ENCODE data around the gene CROCC2.

The CROCC2 gene

DNA sequence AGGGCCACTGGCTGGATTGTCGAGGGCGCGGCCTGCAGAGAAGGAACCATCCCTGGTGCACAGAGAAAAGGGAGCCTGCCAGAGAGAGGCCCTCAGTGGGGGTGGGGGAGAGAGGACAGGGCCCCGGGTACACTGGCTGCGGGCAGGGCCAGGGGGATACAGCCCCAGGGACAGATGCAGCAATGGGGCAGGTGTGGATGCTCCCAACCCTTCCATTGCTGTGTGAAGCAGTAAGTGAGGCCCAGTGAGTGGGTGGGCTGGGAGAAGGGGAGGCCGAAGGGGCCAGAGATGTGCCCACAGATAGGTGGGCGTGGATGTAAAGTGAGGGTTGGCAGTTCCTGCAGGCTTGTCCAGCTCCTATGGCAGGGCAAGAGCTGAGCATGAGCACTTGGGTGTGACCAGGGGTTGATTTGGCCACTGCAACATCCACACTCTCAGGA lies 30.1 kb upstream of the CROCC2 start:
- no peak for DNase-seq

DNA sequence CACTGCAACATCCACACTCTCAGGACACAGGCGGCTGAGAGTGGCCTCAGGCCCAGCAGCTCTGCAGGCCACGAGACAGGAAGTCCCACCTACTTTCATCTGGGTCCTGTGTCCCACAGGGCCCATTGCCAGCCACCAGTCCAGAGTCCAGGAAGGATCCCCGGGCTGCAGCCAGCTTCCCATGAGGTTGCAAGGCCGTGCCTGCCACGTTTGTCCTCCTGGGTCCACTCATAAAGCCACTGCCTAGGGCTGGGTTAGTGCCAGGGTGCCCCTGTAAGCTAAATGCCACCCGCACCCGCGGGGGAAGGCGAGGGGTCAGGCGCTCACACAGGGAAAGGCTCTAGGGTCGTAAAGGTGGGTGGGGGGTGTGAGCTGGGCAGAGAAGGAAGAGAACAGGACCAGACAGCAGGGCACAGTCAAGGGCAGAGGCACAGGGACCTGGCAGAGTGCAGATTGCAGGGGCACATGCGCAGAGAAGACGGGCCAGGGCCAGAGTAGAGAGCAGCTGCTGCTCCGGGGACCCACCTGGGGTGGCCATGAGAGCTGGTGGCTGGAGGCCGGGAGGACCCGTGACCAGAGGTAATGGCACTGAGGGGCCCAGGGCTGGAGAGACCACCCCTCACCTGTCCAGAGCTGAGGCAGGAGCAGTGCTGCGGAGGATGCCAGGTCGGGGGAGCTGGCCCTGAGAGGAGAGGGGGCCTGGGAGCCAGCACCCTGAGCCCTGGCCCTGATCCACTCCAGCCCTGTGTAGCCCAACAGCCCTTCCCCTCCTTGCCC lies 29.5 kb upstream of the CROCC2 start:
- DNase-seq = no peak

DNA sequence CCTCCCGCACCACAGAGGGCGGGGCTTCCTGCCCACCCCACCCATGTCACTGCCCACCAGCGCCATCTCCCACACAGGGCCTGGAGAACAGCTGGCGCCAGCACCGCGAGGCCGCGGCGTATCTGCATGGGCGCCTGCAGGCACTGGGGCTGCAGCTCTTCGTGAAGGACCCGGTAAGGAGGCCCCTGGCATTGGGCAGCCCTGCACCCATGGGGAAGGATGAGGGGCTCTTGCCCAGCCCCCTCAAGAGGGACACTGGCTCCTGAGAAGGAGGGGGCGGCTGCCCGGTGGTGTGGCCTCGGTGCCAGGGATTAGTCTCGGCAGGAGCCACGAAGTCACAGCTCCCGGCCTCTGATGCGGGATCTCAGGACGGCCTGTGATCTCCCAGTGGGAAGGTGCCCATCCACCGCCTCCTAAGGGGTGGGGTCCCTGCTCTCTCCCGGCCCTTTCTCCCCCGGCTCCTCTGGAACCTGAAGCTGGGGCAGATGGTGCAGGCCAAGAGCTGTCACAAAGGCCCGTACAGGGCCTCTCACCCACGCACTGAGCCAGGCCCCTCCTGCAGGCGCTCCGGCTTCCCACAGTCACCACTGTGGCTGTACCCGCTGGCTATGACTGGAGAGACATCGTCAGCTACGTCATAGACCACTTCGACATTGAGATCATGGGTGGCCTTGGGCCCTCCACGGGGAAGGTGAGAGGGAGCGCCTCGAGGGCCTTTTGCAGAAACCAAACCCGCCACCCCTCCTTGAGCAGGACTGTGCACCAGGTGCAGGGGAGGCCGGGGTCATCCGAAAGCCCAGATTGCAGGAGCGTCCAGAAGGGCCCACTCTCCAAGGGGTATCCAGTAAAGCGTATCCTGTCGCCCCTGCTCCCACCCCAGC lies 28.4 kb upstream of the CROCC2 start:
- no peak for DNase-seq

DNA sequence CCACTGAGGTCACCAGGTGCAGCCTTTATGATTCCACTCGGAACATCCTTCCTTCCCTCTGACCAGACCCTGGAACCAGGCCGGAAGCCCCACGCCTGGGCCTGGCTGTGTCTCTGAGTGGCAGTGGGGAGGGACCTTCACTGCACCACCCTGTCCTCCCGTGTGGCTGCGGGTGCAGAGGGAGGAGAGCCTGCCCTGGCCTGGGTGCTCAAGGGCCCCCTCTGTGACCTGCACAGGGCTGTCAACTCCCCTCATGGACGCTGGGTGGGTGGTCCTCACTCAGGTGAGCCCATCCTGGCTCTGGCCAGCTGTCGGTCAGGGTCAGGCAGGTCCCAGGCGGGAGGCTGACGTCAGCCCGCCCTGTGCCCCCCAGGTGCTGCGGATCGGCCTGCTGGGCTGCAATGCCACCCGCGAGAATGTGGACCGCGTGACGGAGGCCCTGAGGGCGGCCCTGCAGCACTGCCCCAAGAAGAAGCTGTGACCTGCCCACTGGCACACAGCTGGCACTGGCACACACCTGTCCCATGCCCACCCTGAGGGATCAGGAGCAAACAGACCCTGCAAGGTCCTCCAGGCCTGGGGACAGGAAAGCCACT lies 27.7 kb upstream of the CROCC2 start:
- DNase-seq = no peak

DNA sequence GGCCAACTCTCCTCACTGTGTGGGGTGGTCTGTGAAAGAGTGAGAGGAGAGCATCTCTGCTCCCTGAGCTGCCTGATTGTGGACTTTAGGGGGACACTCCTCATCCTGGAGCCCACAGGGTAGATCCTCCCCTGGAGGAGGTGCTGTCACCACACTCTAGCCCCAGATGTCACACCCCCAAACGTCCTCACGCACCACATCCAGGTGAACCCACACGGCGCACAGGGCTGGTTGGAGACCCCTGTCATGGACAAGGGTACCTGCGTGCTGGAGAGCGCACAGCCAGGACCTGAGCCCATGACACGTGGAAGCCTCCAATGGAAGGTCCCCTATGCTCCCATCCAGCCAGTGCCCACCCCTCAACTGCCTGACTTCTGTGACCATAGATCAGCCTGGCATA lies 27.0 kb upstream of the CROCC2 start:
- no peak for DNase-seq

DNA sequence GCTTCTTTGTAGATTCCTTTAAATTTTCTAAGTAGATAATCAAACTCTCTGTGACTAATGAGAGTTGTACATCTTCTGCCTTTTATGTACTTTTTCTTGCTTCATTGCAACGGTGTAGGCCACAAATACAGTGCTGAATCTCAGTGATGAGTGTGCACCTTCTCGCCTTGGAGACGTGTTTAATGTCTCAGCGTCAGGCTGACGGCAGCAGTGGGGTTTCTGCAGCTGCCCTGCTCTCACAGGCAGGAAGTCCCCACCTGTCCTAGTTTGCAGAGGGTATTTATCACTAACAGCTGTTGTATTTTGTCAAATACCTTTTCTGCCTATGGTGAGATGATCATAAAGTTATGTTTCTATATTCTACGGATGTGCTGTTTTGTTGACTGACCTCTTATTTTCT lies 24.2 kb upstream of the CROCC2 start:
- DNase-seq = no peak

DNA sequence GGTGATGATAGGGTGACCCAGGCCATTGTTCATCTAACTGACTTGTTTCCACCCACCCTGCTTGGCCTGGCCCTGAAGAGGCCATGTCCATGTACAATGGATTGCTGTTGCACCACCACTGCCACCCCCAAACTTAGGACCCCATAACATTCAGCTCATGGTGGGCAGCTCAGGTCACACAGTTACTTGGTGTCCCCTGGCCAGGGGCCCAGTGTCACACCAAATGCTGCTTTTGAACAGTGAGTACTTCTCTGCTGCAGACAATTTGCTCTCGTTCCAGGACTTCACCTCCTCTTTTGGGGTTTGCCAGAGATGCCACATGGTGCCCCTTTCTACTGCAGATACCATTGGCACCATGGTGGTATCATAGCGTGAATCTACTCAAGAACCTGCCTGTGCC lies 21.9 kb upstream of the CROCC2 start:
- no peak for DNase-seq

DNA sequence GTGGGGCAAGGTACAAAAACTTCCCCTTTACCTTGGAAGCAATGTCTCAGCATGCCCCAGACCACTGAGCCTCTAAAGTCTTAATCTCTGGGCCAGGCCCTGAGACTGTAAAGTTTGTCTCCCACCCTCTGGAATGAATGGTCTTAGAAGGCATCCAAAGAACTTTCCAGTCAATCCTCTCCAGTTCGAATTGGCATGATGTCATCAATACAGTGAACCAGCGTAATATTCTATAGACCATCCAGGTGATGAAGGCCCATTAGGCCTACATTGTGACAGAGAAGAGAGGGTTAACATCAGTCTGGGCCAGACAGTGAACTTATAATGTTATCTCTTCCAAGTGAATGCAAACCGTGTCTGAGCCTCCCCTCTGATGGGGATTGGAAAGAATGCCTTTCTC lies 21.4 kb upstream of the CROCC2 start:
- DNase-seq = no peak

DNA sequence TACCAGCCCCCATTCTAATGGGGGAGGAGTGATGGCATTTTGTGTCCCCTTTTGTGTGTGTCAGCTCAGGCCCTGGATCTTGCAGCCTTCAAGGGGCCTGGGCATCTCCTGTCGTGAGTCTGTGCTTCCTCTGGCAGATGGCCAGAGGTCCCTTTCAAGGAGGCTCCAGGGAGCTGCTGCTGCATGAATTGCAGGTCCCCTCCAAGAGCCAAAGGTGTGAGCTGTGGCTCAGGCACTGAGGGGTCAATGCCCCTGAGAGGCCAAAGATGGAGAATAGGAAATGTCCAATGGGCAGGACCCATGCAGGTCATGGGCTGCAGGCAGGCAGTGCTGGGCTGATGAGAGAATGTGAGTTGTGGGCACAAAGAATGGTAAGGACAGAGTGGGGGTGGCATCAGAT lies 20.6 kb upstream of the CROCC2 start:
- DNase-seq = no peak

DNA sequence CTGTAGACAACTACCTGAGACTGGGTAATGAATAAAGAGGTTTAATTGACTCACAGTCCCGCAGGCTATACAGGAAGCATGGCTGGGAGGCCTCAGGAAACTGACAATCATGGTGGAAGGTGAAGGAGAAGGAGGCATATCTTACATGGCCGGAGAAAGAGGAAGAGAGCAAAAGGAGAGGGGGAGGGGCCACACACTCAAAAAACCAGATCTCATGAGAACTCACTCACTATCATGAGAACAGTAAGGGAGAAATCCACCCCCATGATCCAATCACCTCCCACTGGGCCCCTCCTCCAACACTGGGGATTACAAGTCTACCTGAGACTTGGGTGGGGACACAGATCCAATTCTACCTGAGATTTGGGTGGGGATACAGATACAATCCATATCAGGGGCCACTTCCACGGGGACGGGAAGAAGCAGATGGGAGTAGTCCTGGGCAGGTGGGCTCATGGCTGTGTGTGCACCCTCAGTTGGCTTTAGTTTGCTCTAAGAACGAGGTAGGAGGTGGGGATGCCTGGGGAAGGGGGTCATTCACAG lies 20.0 kb upstream of the CROCC2 start:
- no peak for DNase-seq

DNA sequence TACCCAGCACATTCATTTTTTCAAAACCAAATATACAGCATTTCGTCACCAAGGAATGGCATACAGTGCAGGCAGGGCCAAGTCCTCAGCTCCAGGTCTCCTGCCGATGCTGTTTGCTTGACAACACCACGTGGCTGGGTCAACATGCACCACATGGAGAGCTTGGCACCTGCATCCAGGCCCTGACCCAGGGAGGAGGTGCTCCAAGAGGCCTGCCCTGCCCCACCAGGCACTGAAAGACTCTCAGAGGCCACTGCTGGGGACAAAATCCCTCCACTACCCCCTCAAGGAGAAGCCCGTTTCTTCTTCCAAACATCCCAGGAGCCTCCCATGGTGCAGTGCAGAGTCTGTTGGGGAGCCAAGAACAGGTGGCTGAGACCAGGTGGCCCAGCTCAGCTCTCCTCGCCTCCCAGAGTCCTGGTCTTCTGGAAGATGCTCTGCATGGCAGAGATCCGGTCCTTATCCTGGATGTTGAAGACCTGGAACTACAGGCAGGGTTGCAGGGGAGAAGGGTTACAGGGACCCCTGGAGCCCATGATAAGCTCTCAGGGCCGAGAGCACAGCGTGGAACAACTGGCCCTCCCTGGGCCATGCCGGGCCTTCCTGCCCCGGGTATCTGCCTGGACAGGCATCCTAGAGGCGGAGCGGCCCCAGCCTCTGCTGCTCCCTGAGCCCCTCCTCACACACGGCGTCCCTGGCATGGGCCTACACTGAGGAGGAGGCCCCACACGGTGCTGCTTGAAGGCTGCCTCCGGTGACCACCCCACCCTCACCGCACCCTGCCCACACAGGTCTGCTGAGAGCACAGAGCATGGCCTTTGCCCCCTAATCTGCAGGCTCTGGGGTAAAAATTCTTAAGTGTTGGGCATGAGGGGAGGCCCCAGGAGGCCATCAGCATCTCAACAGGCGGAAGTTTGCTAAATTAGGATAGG lies 19.2 kb upstream of the CROCC2 start:
- DNase-seq = no peak

DNA sequence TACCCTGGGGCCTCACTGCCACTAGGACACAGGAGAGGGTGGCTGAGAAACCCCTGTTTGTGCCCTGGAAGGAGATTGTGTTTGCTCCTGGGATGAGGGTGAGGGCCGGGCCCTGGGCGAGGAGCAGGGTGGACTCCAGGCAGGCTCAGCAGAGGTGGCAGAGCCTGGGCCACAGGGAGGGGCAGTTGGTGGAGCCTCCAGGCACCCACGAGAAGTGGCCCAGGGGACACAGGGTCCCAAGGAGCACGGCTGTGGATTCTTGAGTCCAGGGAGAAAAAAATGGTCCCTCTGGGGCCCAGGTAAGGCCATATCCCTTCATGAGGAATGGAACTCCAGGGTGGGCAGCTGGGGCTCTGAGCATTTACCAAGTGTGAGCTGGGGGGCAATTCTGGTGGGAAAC lies 18.5 kb upstream of the CROCC2 start:
- no peak for DNase-seq

DNA sequence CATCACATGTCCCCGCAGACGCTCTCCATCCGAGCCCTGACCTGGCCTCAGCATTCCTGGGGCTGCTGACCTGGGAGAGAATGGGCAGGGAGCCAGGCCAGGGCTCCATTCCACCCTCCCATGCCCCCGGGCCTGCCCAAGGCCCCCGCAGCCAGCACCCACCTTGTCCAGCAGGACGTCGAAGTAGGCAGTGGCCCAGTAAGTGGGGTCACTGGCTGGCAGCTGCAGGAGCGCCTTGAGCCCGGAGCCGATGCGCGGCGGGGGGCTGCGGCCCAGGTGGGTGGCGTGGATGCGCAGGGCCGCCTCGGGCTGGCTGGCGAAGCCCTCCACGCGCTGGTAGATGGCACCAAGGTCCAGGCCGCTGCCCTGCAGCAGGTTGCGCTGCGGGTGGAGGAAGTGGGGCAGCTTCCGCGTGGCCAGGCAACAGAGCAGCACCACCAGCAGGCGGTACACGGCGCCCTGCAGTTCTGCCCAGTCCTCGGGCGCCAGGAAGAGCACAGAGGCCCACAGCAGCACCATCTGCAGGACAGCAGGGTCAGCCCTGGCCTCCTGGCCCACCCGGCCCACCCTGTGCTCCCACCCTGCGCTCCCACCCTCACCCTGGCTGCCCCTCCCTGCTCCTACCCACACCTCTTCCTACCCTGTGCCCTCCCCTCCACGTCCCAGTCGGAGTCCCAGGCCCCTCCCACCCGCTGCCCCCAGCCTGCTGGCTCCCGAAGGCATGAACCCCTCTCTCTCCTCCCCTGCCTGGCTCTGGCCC lies 17.8 kb upstream of the CROCC2 start:
- no peak for DNase-seq

DNA sequence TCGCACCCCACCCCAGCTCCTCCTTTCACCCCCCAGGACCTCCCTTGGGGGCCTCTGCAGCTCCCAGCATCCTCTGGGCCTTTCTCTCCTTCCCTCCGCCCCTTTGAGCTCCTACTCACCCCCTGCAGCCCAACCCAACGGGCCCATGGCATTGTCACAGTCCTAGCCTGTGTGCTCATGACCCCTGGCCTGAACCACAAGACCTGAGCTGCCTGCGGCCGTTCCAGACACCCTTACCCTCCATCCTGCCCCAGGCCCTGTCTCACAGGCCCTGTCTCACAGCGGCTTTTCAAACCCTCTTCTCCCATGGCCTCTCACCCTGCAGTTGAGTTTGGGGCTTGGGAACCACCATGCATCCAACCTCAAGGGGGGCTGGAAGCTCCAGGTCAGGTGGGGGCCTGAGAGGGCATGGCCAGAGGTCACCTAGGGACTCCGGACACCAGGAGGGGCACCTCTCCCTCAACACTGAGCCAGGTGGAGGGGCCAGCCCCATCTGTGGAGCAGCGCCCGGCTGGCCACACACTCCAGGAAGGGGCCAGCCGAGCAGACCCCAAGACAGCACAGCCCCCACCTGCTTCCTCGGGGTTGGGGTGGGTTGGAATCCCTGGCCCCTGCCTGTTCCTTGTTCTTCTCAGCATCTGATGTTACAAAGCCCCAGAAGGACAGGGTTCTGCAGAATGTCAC lies 17.1 kb upstream of the CROCC2 start:
- no peak for DNase-seq

DNA sequence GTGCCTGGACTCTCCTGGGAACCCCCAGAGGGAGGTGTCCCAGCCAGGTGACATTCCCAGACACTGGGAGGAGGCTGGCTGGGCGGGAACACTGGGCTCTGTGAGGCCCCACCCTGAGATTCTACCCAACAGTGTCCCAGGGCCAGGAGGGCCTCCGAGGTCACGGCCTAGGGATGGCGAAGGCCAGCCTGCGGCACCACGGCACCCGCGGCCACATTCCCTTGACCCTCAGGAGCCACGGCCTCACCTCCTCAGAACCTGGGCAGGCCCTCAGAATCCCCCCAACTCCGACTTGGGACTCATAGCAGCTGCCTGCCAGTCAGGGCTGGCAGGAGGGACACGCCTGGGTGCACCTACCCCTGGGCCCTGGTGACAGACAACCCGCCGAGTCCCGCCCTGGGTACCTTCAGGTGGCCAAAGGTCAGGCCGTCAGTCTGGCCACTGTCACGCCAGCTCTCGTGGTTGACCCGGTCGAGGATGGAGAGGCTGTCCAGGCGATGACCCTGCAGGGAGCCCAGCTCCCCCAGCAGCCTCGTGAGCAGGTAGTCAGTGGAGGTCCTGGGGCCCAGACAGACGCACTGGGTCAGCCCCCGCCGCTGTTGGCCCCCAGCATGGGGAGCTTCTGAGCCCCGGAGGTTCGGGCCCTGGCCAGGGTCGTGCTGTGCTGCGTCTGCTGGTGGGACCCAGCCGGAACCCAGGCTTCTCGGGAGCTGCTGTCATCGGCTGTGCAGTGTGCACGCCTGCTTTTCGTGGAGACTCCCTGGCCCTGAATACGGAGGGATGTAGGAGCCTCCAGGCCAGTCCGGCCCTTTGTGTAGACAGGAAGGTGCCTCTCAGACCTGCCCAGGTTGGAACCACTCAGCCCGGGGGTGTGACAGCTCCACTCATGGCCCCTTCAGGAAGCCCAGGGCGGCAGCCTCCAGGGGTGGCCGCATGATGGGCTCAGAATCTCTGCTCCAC lies 16.3 kb upstream of the CROCC2 start:
- no peak for DNase-seq

DNA sequence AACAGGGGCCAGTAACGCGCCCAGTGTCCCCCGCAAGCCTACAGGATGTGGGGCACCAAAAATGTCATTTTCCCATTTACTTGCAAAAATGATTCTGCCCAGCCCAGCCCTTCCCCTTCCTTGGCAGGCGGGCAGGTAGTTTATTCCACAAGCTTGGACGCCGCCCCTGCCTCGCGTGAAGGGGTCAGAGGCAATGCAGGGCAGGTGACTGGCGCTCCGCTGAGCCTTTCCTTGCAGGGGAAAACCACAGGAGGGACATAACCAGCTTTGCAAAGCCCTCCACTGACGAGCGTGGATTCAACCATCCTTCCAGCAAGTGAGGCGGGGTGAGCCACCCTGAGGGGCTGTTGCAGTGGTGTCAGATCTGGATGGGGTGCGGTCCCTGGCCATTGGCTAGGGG lies 15.4 kb upstream of the CROCC2 start:
- no peak for DNase-seq

DNA sequence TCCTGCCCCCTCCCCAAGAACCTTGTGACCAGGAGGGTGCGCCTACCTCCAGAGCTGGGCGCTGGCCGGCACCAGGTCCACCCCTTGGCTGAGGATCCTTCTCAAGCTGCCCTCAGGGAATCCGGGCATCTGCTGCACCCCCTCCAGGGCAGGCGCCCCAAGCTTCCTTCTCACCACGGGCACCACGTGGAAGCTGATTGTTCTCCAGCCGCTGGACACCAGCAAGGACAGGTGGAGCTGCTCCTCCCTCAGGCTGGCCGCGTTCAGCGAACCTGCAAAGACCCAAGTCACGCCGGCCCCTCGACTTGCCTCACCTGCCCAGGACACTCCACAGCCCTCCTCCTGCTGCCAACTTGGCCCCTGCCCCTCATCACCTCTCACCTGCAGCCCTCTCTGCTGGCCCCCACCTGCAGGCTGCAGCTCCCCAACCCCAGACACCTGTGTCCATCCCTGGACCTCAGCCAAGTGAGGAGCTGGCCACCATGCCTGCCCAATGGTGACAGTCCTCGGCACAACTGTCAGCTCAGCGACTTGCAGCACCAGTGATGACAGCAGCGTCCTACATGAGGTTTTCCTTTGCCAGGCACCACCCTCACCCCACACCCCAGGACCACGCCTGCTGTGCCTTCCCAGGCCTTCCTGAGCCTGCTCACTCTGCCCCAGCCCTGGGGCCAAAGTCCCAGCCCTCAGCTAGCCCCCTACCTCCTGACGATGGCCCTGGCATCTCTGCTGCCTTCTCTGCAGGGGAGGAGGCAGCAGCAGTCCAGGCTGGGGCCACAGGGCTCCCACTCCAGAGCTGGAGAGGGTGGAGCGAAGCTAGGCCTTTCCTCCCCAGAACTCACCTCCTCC lies 14.4 kb upstream of the CROCC2 start:
- DNase-seq = no peak

DNA sequence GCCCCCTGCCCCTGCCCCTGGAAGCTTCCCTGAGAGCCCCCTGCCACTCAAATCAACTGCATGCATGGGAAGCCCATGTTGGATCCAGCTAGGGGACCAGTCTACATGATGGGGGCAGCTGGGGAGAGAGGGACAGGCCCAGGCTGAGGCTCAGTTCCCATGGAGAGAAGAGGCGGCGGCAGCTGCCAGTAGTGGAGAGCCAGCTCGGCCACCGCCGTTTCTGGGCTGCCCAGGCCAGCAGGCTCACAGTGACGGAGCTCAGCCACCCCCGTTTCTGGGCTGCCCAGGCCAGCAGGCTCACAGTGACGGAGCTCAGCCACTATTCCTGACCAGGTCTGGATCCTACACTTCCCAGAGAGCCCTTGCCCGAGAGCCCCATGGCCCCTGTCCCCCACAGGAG lies 13.8 kb upstream of the CROCC2 start:
- DNase-seq = no peak

DNA sequence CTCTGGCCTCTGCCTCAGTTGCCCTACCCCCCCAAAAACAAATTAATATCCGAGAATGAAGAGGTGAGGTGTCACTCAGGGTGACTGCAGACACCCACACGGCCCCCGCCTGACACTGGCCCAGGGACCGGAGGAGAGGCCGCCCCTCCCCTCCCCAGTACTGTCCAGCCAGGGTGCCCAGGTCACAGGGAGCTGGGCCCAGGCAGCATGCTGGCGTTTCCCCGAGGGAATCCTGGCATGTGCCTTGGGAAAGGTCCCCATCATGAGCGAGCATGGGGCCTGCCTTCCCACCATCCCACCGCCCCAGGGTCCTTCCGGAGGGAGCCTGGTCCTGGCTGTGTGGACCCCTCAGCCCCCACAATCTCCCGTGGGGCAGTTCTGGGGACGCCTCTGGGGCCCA lies 13.2 kb upstream of the CROCC2 start:
- no peak for DNase-seq
